Left ventricle myocardium inferior (tissue), 1 donor: ENCODE data around the gene NDUFS6. TPM values are rescaled to one million over a fixed set of nuclear protein-coding genes. Genes with fewer than 3 reads are reported as not detected.

Source experiments
- DNase-seq: peaks from one replicate; pipeline ENCODE4 v3.0.0-alpha.2; 2020
- H3K27ac ChIP-seq: fragments of 200-600 bp; replicated peaks from 2 replicates; pipeline ENCODE4 v1.8.0; 2021
- H3K27me3 ChIP-seq: fragments of 200-600 bp; 2 replicates; pipeline ENCODE4 v1.8.0; 2021; ENCODE audit warnings: low read depth
- H3K36me3 ChIP-seq: fragments of 200-600 bp; 2 replicates; pipeline ENCODE4 v1.8.0; 2021
- H3K4me1 ChIP-seq: fragments of 200-600 bp; 2 replicates; pipeline ENCODE4 v1.8.0; 2021
- H3K4me3 ChIP-seq: fragments of 200-600 bp; 2 replicates; pipeline ENCODE4 v1.8.0; 2021; ENCODE audit warnings: mild to moderate bottlenecking, moderate library complexity
- H3K9me3 ChIP-seq: fragments of 200-600 bp; replicated peaks from 2 replicates; pipeline ENCODE4 v1.8.0; 2021
- CTCF ChIP-seq: fragments of 200-600 bp; IDR thresholded peaks from 2 replicates; pipeline ENCODE4 v1.8.0; 2021; ENCODE audit warnings: antibody characterized with exemption, mild to moderate bottlenecking, borderline replicate concordance
- intact Hi-C: fragments of 100-400 bp; cut with micrococcal nuclease; formaldehyde crosslinking; loops from one replicate; pipeline ENCODE4 v1.11.0; 2022
- long read RNA-seq: library from polyadenylated mRNA; unstranded; transcript quantifications from one replicate; pipeline ENCODE4 v2.0.0, GENCODE V29; 2021
- total RNA-seq: library from RNA; stranded (reverse); fragmentation: NEBNext Ultra II Directional; extraction: Animal tissue kit (Norgen Biotek cat#: 25700); gene quantifications from one replicate; pipeline ENCODE4 v1.2.1, GENCODE V29; 2021
- donor health status: DM: no; HTN: yes; CAD: no; lungs with severe emphysema.

NDUFS6 gene
- total RNA-seq: 122 TPM
- long read RNA-seq, transcript NDUFS6-201 (4 exons, 1,082 nt): major isoform, 128 of 169 reads
- long read RNA-seq, partial matches to known transcripts: 38 of 169 reads
- long read RNA-seq, other reads (novel, unspliced or antisense): 3 of 169 reads

GRCh38 chr5:1801222-1801966 is at the start of gene NDUFS6:
TSS of gene NDUFS6 (plus strand) at chr5:1801407. CDS start at chr5:1801418, 11 bp downstream.
- Histone ChIP-seq H3K27me3 (no peaks in the 10 kb centered on the region), H3K9me3 (no peaks in the 10 kb centered on the region), H3K27ac (peak within 1 kb of the TSS; percentile 95), H3K36me3 (peaks cover 63% of the 10 kb centered on the region), H3K4me3 (peak within 1 kb of the TSS; percentile 97), H3K4me1 (peaks cover 93% of the 10 kb centered on the region)
- no peak for TF ChIP-seq CTCF
- peak; percentile 82 for DNase-seq
- intact Hi-C loops: no loop called here

- no peak for DNase-seq
These were observed 49.1 kb upstream of the NDUFS6 start for GRCh38 chr5:1751864-1752822.

GRCh38 chr5:1752881-1753280 is 48.3 kb upstream of the NDUFS6 start:
- peaks cover 61% of the 10 kb centered on the region for H3K27me3 ChIP-seq
- no peaks in the 10 kb centered on the region for H3K4me1 ChIP-seq
- no peak for DNase-seq
- no peak overlapping the region for H3K4me3 ChIP-seq
- no peaks in the 10 kb centered on the region for H3K9me3 ChIP-seq
- no peaks in the 10 kb centered on the region for H3K36me3 ChIP-seq
- no peak overlapping the region for H3K27ac ChIP-seq
- intact Hi-C loops: no loop called here
- no peak for TF ChIP-seq CTCF

More at GRCh38 chr5:1751864-1752822, 49.1 kb upstream of the NDUFS6 start:
- TF ChIP-seq CTCF: no peak
- Histone ChIP-seq H3K4me1 (no peaks in the 10 kb centered on the region), H3K4me3 (no peak overlapping the region), H3K27ac (no peak overlapping the region), H3K36me3 (no peaks in the 10 kb centered on the region), H3K9me3 (no peaks in the 10 kb centered on the region), H3K27me3 (peaks cover 63% of the 10 kb centered on the region)
- intact Hi-C loops: no loop called here

- intact Hi-C loops: no loop called here
- H3K36me3 ChIP-seq: no peaks in the 10 kb centered on the region
- peaks cover 62% of the 10 kb centered on the region for H3K27me3 ChIP-seq
- no peaks in the 10 kb centered on the region for H3K4me1 ChIP-seq
- no peak overlapping the region for H3K4me3 ChIP-seq
- DNase-seq: no peak
- peaks cover 3% of the 10 kb centered on the region for H3K9me3 ChIP-seq
- no peak overlapping the region for H3K27ac ChIP-seq
- no peak for TF ChIP-seq CTCF
These were observed 47.7 kb upstream of the NDUFS6 start for GRCh38 chr5:1753490-1753889.

- TF ChIP-seq CTCF: no peak
- Histone ChIP-seq H3K4me3 (no peak overlapping the region), H3K27ac (no peak overlapping the region), H3K9me3 (peaks cover 7% of the 10 kb centered on the region), H3K36me3 (no peaks in the 10 kb centered on the region), H3K4me1 (no peaks in the 10 kb centered on the region), H3K27me3 (peaks cover 52% of the 10 kb centered on the region)
- intact Hi-C loops: no loop called here
- DNase-seq: no peak
These were observed 46.5 kb upstream of the NDUFS6 start for GRCh38 chr5:1754531-1755220.
